Natural killer cell treated with Interleukin-12 subunit alpha and Interleukin-12 subunit beta and Interleukin-15 and Interleukin-18, amount 100 ng/mL, for 72 hours (primary cell): ENCODE data around the gene MIAT. TPM values are rescaled to one million over a fixed set of nuclear protein-coding genes. Genes with fewer than 3 reads are reported as not detected.
A peak's percentile ranks its signal among the peaks of the same experiment; 100 is the strongest.

Experiments used
- ATAC-seq, 2 donors: fragments of 150-1000 bp; cut with Tn5 transposase in 1 of 2; sonication (Bioruptor Pico), chemical (Tn5 transposase) in 1 of 2; 2 replicates each; pipeline ENCODE4 v1.10.0; 2021
- DNase-seq: peaks from one replicate; pipeline ENCODE4 v3.0.0; 2022; ENCODE audit warnings: low spot score
- H3K27ac Mint-ChIP-seq, 2 donors: 1 replicate in 1 of 2; 2 replicates in 1 of 2; pipeline ENCODE4 v1.8.0; 2022; ENCODE audit warnings: mixed read lengths in 2 of 2, mild to moderate bottlenecking in 1 of 2, moderate library complexity in 1 of 2
- H3K27me3 Mint-ChIP-seq, 2 donors: 1 replicate in 1 of 2; 2 replicates in 1 of 2; pipeline ENCODE4 v1.8.0; 2022; ENCODE audit warnings: mixed read lengths in 2 of 2
- H3K36me3 Mint-ChIP-seq: one replicate; pipeline ENCODE4 v1.8.0; 2022; ENCODE audit warnings: mixed read lengths
- H3K4me1 Mint-ChIP-seq, 2 donors: 1 replicate in 1 of 2; 2 replicates in 1 of 2; pipeline ENCODE4 v1.8.0; 2022; ENCODE audit warnings: low read depth in 2 of 2, mixed read lengths in 2 of 2, mild to moderate bottlenecking in 1 of 2
- H3K4me3 Mint-ChIP-seq: one replicate; pipeline ENCODE4 v1.8.0; 2022; ENCODE audit warnings: mixed read lengths
- H3K9me3 Mint-ChIP-seq: 2 replicates; pipeline ENCODE4 v1.8.0; 2022; ENCODE audit warnings: mixed read lengths
- total RNA-seq, 2 donors: library from RNA; stranded (reverse); gene quantifications; one replicate each; pipeline ENCODE4 v1.2.3, GENCODE V29; 2022

The MIAT gene
- total RNA-seq, 2 donors from 2014 or later = 6.0 to 12.6 TPM

- no peaks in the 10 kb centered on the region for H3K27me3 Mint-ChIP-seq
- peaks cover 20 to 29% of the 10 kb centered on the region in 2 donors for H3K4me1 Mint-ChIP-seq
- ATAC-seq (no peak), DNase-seq (no peak)
- no peaks in the 10 kb centered on the region for H3K36me3 Mint-ChIP-seq
- H3K9me3 Mint-ChIP-seq = no peaks in the 10 kb centered on the region
- peak overlapping the region in 1 of 2 donors; percentile 53 for H3K27ac Mint-ChIP-seq
- no peak overlapping the region for H3K4me3 Mint-ChIP-seq
These were observed 38.9 kb upstream of the MIAT start for GRCh38 chr22:26618455-26618854.

GRCh38 chr22:26619510-26619909 is 37.9 kb upstream of the MIAT start:
- no peaks in the 10 kb centered on the region for H3K9me3 Mint-ChIP-seq
- no peaks in the 10 kb centered on the region for H3K27me3 Mint-ChIP-seq
- H3K4me3 Mint-ChIP-seq = no peak overlapping the region
- peak overlapping the region in 1 of 2 donors; percentile 53 for H3K27ac Mint-ChIP-seq
- no peaks in the 10 kb centered on the region for H3K36me3 Mint-ChIP-seq
- H3K4me1 Mint-ChIP-seq = peaks cover 16 to 29% of the 10 kb centered on the region in 2 donors
- no peak for DNase-seq
- ATAC-seq = no peak

GRCh38 chr22:26620197-26620596 is 37.2 kb upstream of the MIAT start:
- no peaks in the 10 kb centered on the region for H3K27me3 Mint-ChIP-seq
- DNase-seq (no peak), ATAC-seq (no peak)
- no peak overlapping the region for H3K27ac Mint-ChIP-seq
- H3K4me3 Mint-ChIP-seq = no peak overlapping the region
- H3K36me3 Mint-ChIP-seq = no peaks in the 10 kb centered on the region
- peaks cover 15 to 29% of the 10 kb centered on the region in 2 donors for H3K4me1 Mint-ChIP-seq
- no peaks in the 10 kb centered on the region for H3K9me3 Mint-ChIP-seq

- Mint-ChIP-seq H3K27me3 (no peaks in the 10 kb centered on the region), H3K36me3 (no peaks in the 10 kb centered on the region), H3K9me3 (no peaks in the 10 kb centered on the region), H3K27ac (no peak within 1 kb of the TSS), H3K4me1 (peaks cover 10 to 21% of the 10 kb centered on the region in 2 donors), H3K4me3 (no peak within 1 kb of the TSS)
- DNase-seq (no peak), ATAC-seq (no peak)
These were observed 35.7 kb upstream of the MIAT start, which contains the start of gene CRYBA4 for GRCh38 chr22:26621663-26622062. CRYBA4 (plus strand) TSS chr22:26621963; CDS start chr22:26622597, 634 bp downstream.

- Mint-ChIP-seq H3K4me3 (no peak overlapping the region), H3K27me3 (no peaks in the 10 kb centered on the region), H3K27ac (no peak overlapping the region), H3K4me1 (peaks cover 15 to 18% of the 10 kb centered on the region in 2 donors), H3K9me3 (no peaks in the 10 kb centered on the region), H3K36me3 (no peaks in the 10 kb centered on the region)
- ATAC-seq = no peak
- no peak for DNase-seq
These were observed 33.4 kb upstream of the MIAT start for GRCh38 chr22:26623984-26624383.

- H3K27ac Mint-ChIP-seq = no peak overlapping the region
- no peaks in the 10 kb centered on the region for H3K36me3 Mint-ChIP-seq
These were observed 32.6 kb upstream of the MIAT start for GRCh38 chr22:26624803-26625202.

GRCh38 chr22:26629988-26630761 is 27.2 kb upstream of the MIAT start:
- Mint-ChIP-seq H3K9me3 (no peaks in the 10 kb centered on the region), H3K27me3 (no peaks in the 10 kb centered on the region), H3K4me3 (no peak overlapping the region), H3K27ac (no peak overlapping the region), H3K36me3 (no peaks in the 10 kb centered on the region), H3K4me1 (peaks cover 17 to 33% of the 10 kb centered on the region in 2 donors)
- no peak for DNase-seq
- ATAC-seq = no peak

More at GRCh38 chr22:26624803-26625202, 32.6 kb upstream of the MIAT start:
- H3K9me3 Mint-ChIP-seq = no peaks in the 10 kb centered on the region
- H3K4me3 Mint-ChIP-seq = no peak overlapping the region
- H3K27me3 Mint-ChIP-seq = no peaks in the 10 kb centered on the region
- no peak for DNase-seq
- no peak for ATAC-seq
- peaks cover 14 to 17% of the 10 kb centered on the region in 2 donors for H3K4me1 Mint-ChIP-seq

GRCh38 chr22:26631282-26631681 is 26.1 kb upstream of the MIAT start:
- DNase-seq (no peak), ATAC-seq (no peak)
- H3K4me1 Mint-ChIP-seq = peaks cover 17 to 33% of the 10 kb centered on the region in 2 donors
- no peaks in the 10 kb centered on the region for H3K9me3 Mint-ChIP-seq
- H3K36me3 Mint-ChIP-seq = no peaks in the 10 kb centered on the region
- no peak overlapping the region for H3K27ac Mint-ChIP-seq
- no peaks in the 10 kb centered on the region for H3K27me3 Mint-ChIP-seq
- H3K4me3 Mint-ChIP-seq = no peak overlapping the region

- Mint-ChIP-seq H3K4me3 (no peak overlapping the region), H3K27me3 (no peaks in the 10 kb centered on the region), H3K27ac (peak overlapping the region in 1 of 2 donors; percentile 10), H3K36me3 (no peaks in the 10 kb centered on the region), H3K4me1 (peaks cover 17 to 33% of the 10 kb centered on the region in 2 donors), H3K9me3 (no peaks in the 10 kb centered on the region)
- no peak for DNase-seq
- ATAC-seq = no peak
These were observed 24.8 kb upstream of the MIAT start for GRCh38 chr22:26632422-26633155.

- peaks cover 7 to 22% of the 10 kb centered on the region in 2 donors for H3K4me1 Mint-ChIP-seq
- H3K27ac Mint-ChIP-seq = peak overlapping the region in 1 of 2 donors; percentile 4
- H3K4me3 Mint-ChIP-seq = no peak overlapping the region
- H3K36me3 Mint-ChIP-seq = no peaks in the 10 kb centered on the region
- no peak for ATAC-seq
- no peak for DNase-seq
- H3K27me3 Mint-ChIP-seq = no peaks in the 10 kb centered on the region
- H3K9me3 Mint-ChIP-seq = no peaks in the 10 kb centered on the region
These were observed 23.2 kb upstream of the MIAT start for GRCh38 chr22:26634189-26634588.

- Mint-ChIP-seq H3K4me3 (no peak overlapping the region), H3K9me3 (no peaks in the 10 kb centered on the region), H3K36me3 (no peaks in the 10 kb centered on the region), H3K27ac (peak overlapping the region in 1 of 2 donors; percentile 23), H3K27me3 (no peaks in the 10 kb centered on the region), H3K4me1 (peaks cover 10 to 22% of the 10 kb centered on the region in 2 donors)
- ATAC-seq (no peak), DNase-seq (no peak)
These were observed 22.3 kb upstream of the MIAT start for GRCh38 chr22:26635117-26635516.

GRCh38 chr22:26636296-26636695 is 21.1 kb upstream of the MIAT start:
- Mint-ChIP-seq H3K27me3 (no peaks in the 10 kb centered on the region), H3K9me3 (no peaks in the 10 kb centered on the region), H3K4me3 (no peak overlapping the region), H3K36me3 (no peaks in the 10 kb centered on the region), H3K4me1 (peaks cover 16 to 22% of the 10 kb centered on the region in 2 donors), H3K27ac (no peak overlapping the region)
- DNase-seq = no peak
- no peak for ATAC-seq

- no peaks in the 10 kb centered on the region for H3K9me3 Mint-ChIP-seq
- H3K4me3 Mint-ChIP-seq = peak overlapping the region; percentile 84
- DNase-seq = peak; percentile 90
- peak; percentile 88 to 93 for ATAC-seq
- H3K4me1 Mint-ChIP-seq = peaks cover 63 to 67% of the 10 kb centered on the region in 2 donors
- no peaks in the 10 kb centered on the region for H3K27me3 Mint-ChIP-seq
- peak overlapping the region; percentile 99 for H3K27ac Mint-ChIP-seq
- H3K36me3 Mint-ChIP-seq = no peaks in the 10 kb centered on the region
These were observed 14.6 kb upstream of the MIAT start for GRCh38 chr22:26642465-26643417.
